GM18499 (cell line): ENCODE results near the gene SP140.
"Not testable (repeated sequence)": the region's sequence is repeated elsewhere in the genome, so short reads cannot be mapped to it uniquely, and the experiment has no call there.

Experiments used
- ATAC-seq: cut with Tn5 transposase; IDR thresholded peaks from one replicate; pipeline ENCODE4 v1.9.1; 2021; ENCODE audit warnings: moderate number of reproducible peaks; ENCODE audit not compliant: insufficient read depth, unreplicated experiment

The SP140 gene

DNA sequence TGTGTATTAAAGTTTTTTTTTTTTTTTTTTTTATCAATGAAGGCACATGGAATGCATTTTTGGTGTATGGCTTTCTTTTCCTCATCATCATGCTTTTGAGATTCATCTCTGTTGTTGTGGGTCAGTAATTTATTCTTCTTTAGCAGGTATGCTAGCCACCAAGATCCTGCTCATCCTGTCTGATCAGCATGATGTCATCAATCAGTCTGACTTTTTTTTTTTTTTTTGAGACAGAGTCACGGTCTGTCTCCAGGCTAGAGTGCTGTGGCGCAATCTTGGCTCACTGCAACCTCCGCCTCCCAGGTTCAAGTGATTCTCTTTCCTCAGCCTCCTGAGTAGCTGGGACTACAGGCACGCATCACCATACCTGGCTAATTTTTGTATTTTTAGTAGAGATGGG, 2.7 kb upstream of the SP140 start:
- not testable (repeated sequence) for ATAC-seq

DNA sequence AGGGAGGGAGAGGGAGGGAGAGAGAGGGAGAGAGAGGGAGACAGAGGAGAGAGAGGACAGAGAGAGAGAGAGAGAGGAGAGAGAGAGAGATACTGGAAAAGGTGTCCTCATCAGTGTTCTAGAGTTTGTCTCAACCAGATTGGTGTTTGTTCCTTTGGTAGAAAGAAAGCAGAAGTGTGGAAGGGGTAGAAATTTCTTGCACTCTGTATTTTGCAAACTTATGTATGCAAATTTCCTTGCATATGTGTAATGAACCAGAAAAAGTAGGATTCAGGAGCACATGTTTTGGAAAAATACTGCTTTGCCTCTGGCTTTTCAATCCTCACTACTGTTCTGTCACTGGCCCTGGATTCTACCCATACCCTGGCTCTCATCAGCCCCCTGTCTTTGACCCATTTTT, 1.1 kb upstream of the SP140 start:
- ATAC-seq: no peak

DNA sequence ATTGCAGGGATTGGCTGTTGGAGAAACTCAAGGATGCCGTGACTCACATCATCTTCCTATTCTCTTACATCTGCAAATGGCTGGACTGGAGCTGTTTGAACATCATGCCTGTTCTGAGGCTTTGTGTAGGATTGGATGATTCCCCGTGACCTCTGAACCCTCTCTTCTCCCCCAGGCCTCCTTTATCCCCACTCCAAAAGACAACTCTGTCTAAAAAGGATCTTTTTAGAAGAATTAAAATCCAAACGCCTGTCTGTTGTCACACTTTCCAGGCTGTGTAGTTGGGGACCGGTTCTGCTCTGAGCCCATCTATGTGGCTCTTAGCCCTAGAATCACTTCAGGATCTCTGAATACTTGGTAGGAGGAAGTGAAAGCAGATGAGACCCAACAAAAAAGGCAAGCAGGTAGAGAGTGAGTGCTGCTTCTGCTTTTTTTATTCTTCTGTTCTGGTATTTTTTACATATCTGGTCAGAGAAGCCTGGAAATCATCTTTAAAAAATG, 565 bp downstream of the SP140 start:
- ATAC-seq: peak; percentile 65

DNA sequence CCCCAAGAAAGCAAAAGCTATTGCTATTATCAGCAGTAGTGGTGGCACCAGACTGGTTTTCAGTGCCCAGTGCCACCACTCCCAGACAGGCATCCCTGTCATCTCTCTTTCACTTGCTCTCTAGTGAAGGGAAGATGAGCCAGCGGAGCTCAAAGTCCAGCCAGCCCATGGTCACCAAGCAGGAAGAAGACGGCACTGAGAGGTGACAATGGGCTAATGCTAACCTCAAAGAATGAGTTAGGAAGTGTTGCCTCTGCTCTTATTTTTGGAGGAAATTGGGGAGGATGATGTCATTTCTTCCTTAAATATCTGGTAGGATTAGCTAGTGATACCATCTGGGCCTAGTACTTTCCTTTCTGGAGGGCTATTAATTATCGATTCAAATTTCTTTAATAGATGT, 1.7 kb downstream of the SP140 start:
- no peak for ATAC-seq

DNA sequence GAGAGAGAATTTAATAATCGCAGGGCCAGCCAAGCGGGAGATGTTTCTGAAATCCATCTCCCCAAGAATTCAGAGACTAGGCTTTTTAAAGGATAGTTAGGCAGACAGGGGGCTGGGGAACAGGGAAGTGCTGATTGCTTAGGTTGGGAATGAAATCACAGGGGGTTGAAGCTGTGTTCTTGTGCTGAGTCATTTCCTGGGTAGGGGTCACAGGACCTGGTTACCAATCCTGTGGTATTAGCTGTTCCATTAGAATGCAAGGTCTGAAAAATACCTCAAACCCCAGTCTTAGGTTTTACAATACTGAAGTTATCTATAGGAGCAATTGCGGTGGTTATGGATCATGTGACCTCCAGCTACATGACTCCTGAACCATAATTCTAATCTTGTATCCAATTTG, 4.6 kb downstream of the SP140 start:
- ATAC-seq: no peak

DNA sequence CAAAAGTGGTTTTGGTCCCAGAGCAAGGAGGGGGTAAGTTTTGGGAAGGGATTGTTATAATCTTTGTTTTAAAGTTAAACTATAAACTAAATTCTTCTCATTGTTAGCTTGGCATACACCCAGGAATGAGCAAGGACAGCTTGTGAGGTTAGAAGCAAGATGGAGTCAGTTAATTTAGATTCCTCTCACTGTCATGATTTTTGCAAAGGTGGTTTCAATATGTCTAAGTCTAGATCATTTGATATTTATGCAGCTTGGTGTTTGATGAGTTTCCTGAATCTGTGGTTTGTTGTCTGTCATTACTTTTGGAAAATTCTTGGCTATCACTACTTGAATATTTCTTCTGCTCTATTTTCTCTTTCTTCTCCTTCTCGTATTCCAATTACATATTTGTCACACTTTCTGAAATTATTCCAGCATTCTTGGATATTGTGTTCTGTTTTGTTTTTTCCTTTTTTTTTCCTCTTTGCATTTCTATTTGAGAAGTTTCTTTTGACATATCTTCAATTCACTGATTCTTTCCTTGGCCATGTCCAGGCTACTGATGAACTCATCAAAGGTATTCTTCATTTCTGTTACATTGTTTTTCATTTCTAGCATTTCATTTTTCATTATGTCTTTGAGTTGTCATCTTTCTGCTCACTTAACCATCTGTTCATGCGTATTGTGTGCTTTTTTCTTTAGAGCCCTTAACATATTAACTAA, 5.1 kb downstream of the SP140 start:
- ATAC-seq: no peak

DNA sequence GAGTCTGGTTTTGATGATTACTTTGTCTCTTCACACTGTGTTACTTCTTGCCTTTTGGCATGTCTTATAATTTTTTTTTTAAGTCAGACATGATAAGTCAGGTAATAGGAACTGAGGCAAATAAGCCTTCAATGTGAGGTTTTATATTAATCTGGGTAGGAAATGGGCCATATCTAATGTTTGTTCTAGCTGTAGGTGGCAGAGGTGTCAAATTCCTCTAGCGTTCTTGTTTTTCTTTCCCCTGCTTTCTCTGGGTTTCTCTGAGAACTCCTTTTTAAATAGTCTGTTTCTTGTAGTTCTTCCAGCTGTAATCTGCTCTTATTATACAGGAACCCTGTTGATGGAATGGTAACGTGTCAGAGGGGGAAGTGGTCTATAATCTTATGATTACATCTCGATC, 5.7 kb downstream of the SP140 start:
- no peak for ATAC-seq

DNA sequence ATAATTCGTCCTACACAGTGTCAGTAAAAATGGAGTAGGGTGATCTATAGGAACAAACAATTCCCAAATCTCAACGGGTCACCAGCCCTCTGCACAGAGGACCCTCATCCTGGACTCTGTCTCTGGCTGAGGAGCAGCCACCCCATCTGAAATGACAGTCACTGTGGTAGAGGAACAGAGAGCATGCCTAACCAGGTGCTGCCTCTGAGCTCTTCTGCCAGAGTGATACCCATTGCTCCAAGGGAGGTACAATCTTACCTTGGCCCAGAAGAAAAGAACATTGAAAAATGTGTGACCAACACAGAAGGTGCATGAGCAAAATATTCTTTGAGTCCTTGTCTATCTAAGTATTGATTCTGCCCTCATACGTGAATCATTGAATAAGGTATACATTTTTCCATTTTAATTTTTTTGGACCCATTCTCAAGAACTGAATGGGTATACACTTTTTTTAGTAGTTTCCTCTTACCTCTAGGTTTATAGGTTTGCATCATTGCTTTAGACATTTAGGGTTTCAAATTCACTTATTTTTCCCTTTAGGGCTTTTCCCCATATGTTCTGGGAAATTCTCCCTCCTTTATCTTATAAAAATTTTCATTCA, 8.7 kb downstream of the SP140 start:
- no peak for ATAC-seq

DNA sequence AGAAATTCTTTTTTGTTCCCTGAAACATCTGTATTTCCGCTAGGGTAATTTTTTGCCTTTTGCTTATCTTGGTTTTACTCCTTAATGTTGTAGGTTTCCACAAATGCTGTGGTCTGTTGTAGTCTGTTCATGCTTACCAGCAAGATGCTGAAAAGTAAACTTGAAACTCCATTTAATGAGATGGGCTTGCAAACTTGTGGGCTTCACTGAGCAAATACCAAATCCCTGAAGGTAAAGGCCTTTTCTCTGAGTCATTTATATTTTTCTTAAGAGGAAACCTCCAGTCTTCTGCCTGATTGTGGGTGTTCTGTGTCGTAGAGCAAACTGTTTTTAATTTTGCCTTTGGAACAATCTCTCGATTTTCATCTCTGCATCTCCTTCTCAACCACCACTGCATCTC, 9.3 kb downstream of the SP140 start:
- no peak for ATAC-seq

DNA sequence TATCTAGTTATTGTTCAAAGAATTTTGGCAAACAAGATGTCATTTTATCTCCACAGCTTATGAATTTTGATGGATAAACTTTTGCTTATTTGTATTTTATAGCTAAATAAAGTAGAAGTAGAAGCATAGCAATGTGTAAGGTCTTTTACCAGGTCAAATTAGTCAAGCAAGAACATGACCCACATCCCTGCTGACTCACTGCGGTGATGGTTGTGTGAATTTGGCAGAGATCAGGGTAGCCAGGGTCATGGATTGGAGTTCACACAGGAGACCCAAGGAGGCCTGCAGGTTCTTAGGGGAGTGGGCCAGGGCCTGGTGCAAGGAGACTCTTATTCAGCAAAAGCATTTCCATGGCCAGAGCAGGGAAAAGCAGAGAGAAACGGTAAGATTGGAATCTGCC, 18.7 kb downstream of the SP140 start:
- no peak for ATAC-seq

DNA sequence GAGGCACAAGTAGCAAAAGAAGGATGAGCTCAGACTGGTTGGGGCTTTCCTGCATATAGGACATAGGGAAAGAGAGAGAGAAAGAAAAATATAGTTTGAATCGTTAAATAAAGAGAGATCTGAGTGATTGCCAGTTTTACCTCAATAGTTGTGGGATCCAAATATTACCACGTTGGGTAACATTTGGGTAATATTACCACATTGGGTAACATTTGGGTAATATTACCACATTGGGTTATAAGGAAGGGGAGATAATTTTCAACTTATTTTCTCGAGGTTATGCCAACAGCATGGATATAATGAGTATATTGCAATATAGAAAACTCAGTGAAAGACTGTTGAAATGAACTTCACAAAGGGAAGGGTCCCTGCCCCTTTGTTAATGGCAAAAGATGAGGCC, 20.7 kb downstream of the SP140 start:
- no peak for ATAC-seq

DNA sequence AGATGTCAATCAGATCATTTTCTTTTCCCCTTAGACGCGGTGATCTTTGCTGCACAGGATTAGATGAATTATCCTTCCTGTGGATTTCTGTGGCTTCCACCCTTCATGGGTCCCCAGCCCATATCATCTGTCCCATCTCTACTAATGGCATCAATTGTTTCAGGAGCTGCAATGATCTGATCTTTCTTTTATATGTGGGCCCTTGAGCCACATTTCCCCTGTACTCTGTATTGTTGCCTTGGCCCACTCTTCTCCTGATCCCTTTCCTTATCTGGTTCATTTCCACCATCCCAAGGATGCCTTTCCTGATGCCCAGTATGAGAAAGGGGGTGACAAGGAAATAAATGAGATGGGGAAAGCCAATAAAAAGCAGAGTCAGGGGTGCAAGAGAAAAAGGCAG, 24.7 kb downstream of the SP140 start:
- no peak for ATAC-seq

DNA sequence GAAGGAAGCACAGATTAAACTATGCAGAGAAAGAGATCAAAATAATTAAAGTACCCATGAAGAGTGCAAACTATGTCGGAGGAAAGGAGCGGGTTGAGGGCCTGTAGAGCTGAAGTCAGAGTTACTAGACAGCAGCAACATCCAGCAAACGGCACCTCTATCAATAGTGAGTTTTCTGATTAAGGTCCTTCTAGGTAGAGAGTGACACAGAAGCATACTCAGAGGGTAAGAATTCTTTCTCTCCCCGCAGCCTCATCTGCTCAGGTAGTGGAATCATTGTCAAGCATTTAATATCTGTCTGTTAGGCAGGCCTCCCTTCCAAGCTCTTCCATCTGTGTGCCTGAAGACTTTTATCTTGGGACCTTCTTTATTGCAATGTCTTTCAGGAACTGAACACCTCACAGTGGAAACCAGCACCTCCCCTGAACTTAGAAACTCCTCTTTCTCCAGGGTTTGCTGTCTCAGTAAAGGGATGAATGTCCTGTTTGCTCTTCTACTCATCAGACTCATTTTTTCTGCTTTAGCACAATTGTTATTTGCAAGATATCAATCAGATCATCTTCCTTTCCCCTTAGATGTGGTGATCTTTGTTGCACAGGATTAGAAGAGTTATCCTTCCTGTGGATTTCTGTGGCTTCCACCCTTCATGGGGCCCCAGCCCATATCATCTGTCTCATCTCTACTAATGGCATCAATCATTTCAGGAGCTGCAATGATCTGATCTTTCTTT, 28.8 kb downstream of the SP140 start:
- ATAC-seq: no peak

DNA sequence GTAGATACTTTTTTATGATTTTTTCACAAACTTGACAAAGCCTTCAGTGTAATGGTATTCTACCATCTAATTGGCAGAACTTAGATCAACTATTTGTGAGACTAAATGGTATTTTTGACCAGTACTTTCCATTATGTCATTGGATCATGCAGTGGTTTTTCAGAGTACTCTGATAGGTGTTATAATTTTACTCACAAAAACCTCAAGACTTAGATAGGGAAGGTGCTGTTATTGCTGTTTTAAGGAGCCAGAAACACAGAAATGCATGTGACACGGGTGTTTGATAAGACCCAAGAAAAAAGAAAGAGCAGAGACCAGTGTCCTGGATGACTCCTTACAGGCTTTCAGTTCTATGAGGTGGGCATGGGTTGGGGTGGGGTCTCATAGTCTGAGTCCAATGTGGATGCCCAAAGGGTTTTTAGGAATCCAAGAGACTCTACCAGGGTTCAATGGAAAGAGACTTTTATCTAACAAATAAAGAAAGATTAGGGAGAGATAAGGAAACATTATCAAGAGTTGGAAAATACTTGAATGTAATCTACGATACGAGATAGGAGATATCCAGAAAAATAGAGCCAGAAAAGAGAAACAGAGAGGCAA, 31.3 kb downstream of the SP140 start:
- ATAC-seq: no peak

DNA sequence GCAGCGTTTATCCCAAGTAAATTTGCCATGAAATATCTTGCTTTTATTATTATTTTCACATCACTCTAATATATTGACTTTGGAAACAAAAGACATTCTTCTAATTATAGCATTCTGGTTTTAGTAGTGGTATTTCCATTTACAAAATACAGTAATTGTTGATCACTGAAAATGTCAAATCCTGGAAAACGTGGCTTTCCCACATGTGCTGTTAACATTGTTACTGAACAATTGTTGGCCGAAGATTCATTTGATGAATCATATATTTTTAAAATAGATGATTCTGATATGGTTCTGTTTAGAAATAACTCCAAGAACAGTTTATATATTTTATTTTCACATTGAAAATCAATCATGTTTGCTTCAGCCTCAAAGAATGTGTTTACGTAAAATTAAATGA, 32.9 kb downstream of the SP140 start:
- no peak for ATAC-seq

DNA sequence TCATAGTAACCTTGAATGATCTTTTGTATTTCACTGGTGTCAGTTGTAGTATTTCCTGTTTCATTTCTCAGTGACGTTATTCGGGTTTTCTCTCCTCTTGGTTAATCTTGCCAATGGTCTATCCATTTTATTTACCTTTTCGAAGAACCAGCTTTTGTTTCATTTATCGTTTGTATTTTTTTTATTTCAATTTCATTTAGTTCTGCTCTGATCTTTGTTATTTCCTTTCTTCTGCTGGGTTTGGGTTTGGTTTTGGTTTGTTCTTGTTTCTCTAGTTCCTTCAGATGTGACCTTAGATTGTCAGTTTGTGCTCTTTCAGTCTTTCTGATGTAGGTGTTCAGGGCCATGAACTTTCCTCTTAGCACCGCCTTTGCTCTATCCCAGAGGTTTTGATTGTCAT, 36.7 kb downstream of the SP140 start:
- no peak for ATAC-seq

DNA sequence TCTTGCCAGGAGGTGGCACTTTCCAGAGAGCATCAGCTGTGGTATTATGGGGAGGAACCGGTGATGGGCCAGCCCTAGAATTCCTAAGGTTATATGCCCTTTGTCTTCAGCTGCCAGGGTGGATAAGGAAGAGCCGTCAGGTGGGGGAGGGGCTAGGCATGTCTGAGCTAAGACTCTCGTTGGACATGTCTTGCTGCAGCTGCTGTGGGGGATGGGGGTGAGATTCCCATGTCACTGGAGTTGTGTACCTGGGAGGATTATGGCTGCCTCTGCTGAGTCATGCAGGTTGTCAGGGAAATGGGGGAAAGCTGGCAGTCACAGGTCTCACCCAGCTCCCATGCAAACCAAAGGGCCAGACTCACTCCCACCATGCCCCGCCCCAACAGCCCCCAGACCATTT, 39.4 kb downstream of the SP140 start:
- ATAC-seq: not testable (repeated sequence)

DNA sequence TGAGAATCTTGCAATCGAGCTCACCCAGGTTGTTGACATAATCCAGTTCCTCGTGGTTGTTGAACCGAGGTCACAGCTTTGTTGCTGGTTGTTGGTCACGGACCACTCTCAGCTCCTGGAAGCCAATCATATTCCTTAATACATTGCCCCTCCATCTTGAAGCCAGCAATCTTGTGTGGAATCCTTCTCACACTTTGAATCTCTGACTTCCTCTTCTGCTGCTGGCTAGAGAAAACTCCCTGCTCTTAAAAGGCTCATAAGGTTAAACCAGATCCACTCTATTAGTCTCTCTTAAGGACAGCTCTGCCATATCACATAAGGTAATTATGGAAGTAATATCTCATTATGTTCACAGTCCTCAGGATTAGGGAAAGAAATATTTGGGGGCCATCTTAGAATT, 41.1 kb downstream of the SP140 start:
- no peak for ATAC-seq

DNA sequence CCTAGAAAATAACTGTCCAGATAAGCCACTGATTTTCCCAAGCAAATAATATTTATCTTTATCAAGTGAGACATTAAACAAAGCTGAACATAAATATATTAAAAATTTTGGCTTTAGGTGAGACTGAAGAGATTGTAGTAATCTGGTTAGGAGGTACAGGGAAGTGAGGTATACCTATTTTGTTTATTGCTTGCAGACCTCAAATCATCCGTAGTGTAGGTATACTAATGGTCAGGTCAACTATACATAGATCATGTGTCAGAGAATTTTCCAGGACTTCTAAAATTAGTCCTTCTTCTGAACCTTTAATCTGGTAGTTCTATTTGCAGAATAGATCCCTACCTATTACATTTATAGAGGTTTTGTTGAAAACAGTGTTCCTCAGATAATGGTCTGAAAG, 41.5 kb downstream of the SP140 start:
- no peak for ATAC-seq

DNA sequence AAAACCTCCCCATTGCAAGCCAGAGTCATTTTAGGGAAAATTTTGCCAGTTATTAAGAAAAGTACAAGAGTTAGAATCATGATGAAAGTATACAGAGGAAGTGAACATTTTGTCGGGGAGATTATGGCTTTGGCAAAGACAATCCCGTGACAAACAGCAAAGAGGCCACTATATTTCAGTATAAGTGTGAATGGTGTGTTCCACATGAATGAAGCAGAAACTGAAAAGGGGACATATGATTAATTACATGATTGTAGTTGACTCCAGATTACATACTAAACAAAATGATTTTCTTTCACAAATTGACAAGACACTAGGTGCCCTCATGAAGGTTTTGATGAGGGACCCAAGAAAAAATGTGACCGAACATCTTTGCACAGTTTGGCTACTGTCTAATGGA, 42.0 kb downstream of the SP140 start:
- peak; percentile 57 for ATAC-seq

DNA sequence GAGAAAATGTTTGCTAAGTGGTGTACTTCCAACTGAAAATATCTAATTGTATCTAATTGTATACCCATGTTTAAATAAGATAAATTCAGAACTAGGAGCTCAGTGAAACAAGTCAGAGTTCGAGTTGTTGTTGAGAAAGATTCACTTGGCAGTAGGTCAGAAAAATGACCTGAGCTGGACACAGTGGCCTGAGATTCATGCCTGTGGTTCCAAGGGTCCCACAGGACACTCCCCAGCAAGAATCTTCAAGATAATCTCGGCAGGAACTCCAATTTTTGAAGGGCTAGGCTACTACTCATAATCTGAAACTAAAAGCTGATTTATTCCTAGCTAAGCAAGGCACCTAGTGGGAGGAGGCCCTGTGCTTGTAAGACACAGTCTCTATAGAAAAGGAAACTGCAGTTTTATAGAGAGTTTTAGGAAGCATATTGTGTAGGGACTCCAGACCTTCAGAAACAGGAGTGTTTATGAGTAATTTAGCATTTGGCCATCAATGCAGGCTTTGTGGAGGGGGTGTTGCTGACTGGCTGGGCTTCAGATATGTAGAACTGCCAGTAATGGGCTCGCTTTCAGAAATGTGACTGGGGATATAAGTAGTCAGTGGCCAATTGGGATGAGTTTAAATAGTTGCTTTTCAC, 43.2 kb downstream of the SP140 start:
- peak; percentile 45 for ATAC-seq
